Measurements from ENCODE around the gene CFAP97.
"Not testable (repeated sequence)": the region's sequence is repeated elsewhere in the genome, so short reads cannot be mapped to it uniquely, and the experiment has no call there.

CFAP97 gene

GRCh38 chr4:185137233-185137925 is 66.4 kb downstream of the CFAP97 start:
- no peak for DNase-seq

- no peak for DNase-seq
Measured at GRCh38 chr4:185134307-185134869, 69.4 kb downstream of the CFAP97 start.

GRCh38 chr4:185128272-185129119 is 75.3 kb downstream of the CFAP97 start:
- no peak for DNase-seq

GRCh38 chr4:185127021-185127925 is 76.5 kb downstream of the CFAP97 start:
- DNase-seq: no peak

GRCh38 chr4:185124006-185124405 is 79.8 kb downstream of the CFAP97 start:
- DNase-seq: no peak

- DNase-seq: no peak
Measured at GRCh38 chr4:185122681-185123345, 81.0 kb downstream of the CFAP97 start.

- DNase-seq: no peak
Measured at GRCh38 chr4:185120631-185120946, 83.2 kb downstream of the CFAP97 start.

- no peak for DNase-seq
Measured at GRCh38 chr4:185119927-185120630, 83.7 kb downstream of the CFAP97 start.

GRCh38 chr4:185119467-185119866 is 84.3 kb downstream of the CFAP97 start:
- DNase-seq: not testable (repeated sequence)

GRCh38 chr4:185118876-185119275 is 84.9 kb downstream of the CFAP97 start:
- no peak for DNase-seq

GRCh38 chr4:185117300-185117934 is 86.4 kb downstream of the CFAP97 start:
- no peak for DNase-seq

- DNase-seq: peak; percentile 69 to 80
Measured at GRCh38 chr4:185115827-185116232, 88.0 kb downstream of the CFAP97 start.

- DNase-seq: no peak
Measured at GRCh38 chr4:185113340-185113739, 90.5 kb downstream of the CFAP97 start.

- DNase-seq: no peak
Measured at GRCh38 chr4:185112104-185112503, 91.7 kb downstream of the CFAP97 start.

- DNase-seq: no peak
Measured at GRCh38 chr4:185110375-185110823, 93.4 kb downstream of the CFAP97 start.

- no peak for DNase-seq
Measured at GRCh38 chr4:185109736-185110135, 94.1 kb downstream of the CFAP97 start.

All from SHP77 (cell line).